H1 (cell line): ENCODE data around the gene GFOD1. TPM values are rescaled to one million over a fixed set of nuclear protein-coding genes. Genes with fewer than 3 reads are reported as not detected.

ENCODE experiments used
- CHD7 ChIP-seq: fragments of 300-600 bp; sonication (generic); IDR thresholded peaks from 2 replicates; pipeline ENCODE4 v1.7.1; 2012; ENCODE audit warnings: low read length, moderate library complexity, mild to moderate bottlenecking, inconsistent platforms; ENCODE audit not compliant: insufficient replicate concordance
- polyA plus RNA-seq, 7 experiments: library from polyadenylated mRNA; depleted of rRNA in 3 of 7; stranded (reverse) in 5 of 7; unstranded in 2 of 7; fragments of >200 nt in 5 of 7; fragments of 200-250 nt in 2 of 7; gene quantifications; 1 replicate in 5 of 7; 2 replicates in 1 of 7; 4 replicates in 1 of 7; pipeline versions ENCODE4 v1.2.1 to v1.2.3, GENCODE V29; 2011 to 2013; ENCODE audit warnings: missing spikeins in 2 of 7, mixed read lengths in 2 of 7
- total RNA-seq: library from RNA; stranded (reverse); fragmentation: NEBNext Ultra II Directional; extraction: Animal tissue kit (Norgen Biotek cat#: 25700); gene quantifications from 2 replicates; pipeline ENCODE4 v1.2.1, GENCODE V29; 2021

Gene GFOD1
- total and polyA plus RNA-seq, 2 of the 8 experiments (the other 6 are each of a cell fraction or from before 2014, with no cell fraction given) = 2.5 to 8.8 TPM

GRCh38 chr6:13457577-13457976 is 29.8 kb downstream of the GFOD1 start (continued):
- TF ChIP-seq CHD7 = no peak
